Common myeloid progenitor, CD34-positive (primary cell): ENCODE results near the gene DNTT. TPM values are rescaled to one million over a fixed set of nuclear protein-coding genes. Genes with fewer than 3 reads are reported as not detected.
A peak's percentile ranks its signal among the peaks of the same experiment; 100 is the strongest.

ENCODE experiments used
- CTCF ChIA-PET: fragments of 350-600 bp; sonication (Branson Sonifier 250); formaldehyde crosslinking; loops from one replicate; lab custom pipeline; 2021; ENCODE audit warnings: antibody characterized with exemption; lab: Charles Lee
- POLR2A ChIA-PET: fragments of 350-600 bp; sonication (Branson Sonifier 250); formaldehyde crosslinking; loops from one replicate; lab custom pipeline; 2021; ENCODE audit warnings: antibody characterized with exemption; lab: Charles Lee
- DNase-seq, 3 donors: peaks; one replicate each; pipeline versions ENCODE4 v3.0.0 to v3.0.0-alpha.2; 2013
- H3K27ac ChIP-seq, 2 experiments: 1 replicate in 1 of 2; 2 replicates in 1 of 2; pipeline ENCODE4 v1.7.0; 2013; ENCODE audit warnings: inconsistent platforms in 2 of 2, low read length in 2 of 2, mild to moderate bottlenecking in 2 of 2, low read depth in 1 of 2, moderate library complexity in 1 of 2; ENCODE audit not compliant: severe bottlenecking in 2 of 2, insufficient read depth in 1 of 2, poor library complexity in 1 of 2
- H3K27me3 ChIP-seq, 5 experiments: replicated peaks in 2 of 5; 1 replicate in 3 of 5; 2 replicates in 2 of 5; pipeline versions ENCODE4 v1.6.1 to v1.7.0; 2013; ENCODE audit warnings: low read length in 4 of 5, mild to moderate bottlenecking in 2 of 5, moderate library complexity in 2 of 5, inconsistent platforms in 1 of 5; ENCODE audit not compliant: insufficient read depth in 5 of 5, control insufficient read depth in 4 of 5
- H3K36me3 ChIP-seq, 4 experiments: 1 replicate in 2 of 4; 2 replicates in 2 of 4; pipeline versions ENCODE4 v1.6.1 to v1.7.0; 2013; ENCODE audit warnings: low read length in 3 of 4, control low read depth in 1 of 4, mild to moderate bottlenecking in 1 of 4; ENCODE audit not compliant: control insufficient read depth in 4 of 4, insufficient read depth in 4 of 4
- H3K4me1 ChIP-seq, 4 experiments: 1 replicate in 3 of 4; 2 replicates in 1 of 4; pipeline versions ENCODE4 v1.6.1 to v1.7.1; 2013; ENCODE audit warnings: low read length in 3 of 4, mild to moderate bottlenecking in 3 of 4, control low read depth in 1 of 4, inconsistent platforms in 1 of 4, moderate library complexity in 1 of 4; ENCODE audit not compliant: control insufficient read depth in 4 of 4, insufficient read depth in 4 of 4; ENCODE audit errors: control extremely low read depth in 1 of 4
- H3K4me3 ChIP-seq, 7 experiments: 1 replicate in 4 of 7; 2 replicates in 3 of 7; pipeline versions ENCODE4 v1.5.1 to v1.7.0; 2013; ENCODE audit warnings: mild to moderate bottlenecking in 7 of 7, low read length in 6 of 7, moderate library complexity in 6 of 7, inconsistent platforms in 2 of 7, low read depth in 2 of 7, control low read depth in 1 of 7; ENCODE audit not compliant: insufficient read depth in 4 of 7, control insufficient read depth in 1 of 7; ENCODE audit errors: extremely low read depth in 1 of 7
- H3K9me3 ChIP-seq, 5 experiments: 1 replicate in 4 of 5; 2 replicates in 1 of 5; pipeline versions ENCODE4 v1.6.1 to v1.7.1; 2013; ENCODE audit warnings: low read length in 4 of 5, mild to moderate bottlenecking in 2 of 5, inconsistent platforms in 1 of 5, low read depth in 1 of 5, moderate library complexity in 1 of 5; ENCODE audit not compliant: control insufficient read depth in 4 of 5, insufficient read depth in 2 of 5; ENCODE audit errors: control extremely low read depth in 1 of 5
- WGBS: methylation state at CpG from one replicate; pipeline ENCODE4 v1.1.5; 2013; ENCODE audit not compliant: insufficient coverage; 5-methylcytosine and 5-hydroxymethylcytosine counted together
- polyA plus RNA-seq: library from polyadenylated mRNA; unstranded; fragments of 120-200 nt; gene quantifications from one replicate; pipeline ENCODE4 v1.2.1, GENCODE V29; 2013

Gene DNTT
- polyA plus RNA-seq = 25.1 TPM

DNA sequence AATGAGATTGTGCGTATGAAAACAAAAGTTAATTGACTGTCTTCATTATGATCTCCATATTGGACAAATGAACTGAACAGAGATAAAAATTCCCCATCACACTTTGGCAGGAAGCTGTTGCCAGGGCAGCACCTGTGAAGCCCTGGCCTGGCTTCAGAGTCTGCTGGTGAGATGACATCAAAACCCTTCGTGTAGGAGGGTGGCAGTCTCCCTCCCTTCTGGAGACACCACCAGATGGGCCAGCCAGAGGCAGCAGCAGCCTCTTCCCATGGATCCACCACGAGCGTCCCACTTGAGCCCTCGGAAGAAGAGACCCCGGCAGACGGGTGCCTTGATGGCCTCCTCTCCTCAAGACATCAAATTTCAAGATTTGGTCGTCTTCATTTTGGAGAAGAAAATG is at the start of gene DNTT:
Gene DNTT, plus strand, starts transcription at position 205 of the 400 bp plus-strand sequence. Its CDS starts 64 bp downstream, at position 269.
- no peak for DNase-seq
- Histone ChIP-seq H3K4me1 (peaks cover 0 to 88% (median 29%) of the 10 kb centered on the region in 4 experiments), H3K27ac (no peak within 1 kb of the TSS), H3K36me3 (no peaks in the 10 kb centered on the region), H3K9me3 (no peaks in the 10 kb centered on the region), H3K4me3 (peak within 1 kb of the TSS in 4 of 7 experiments; percentile 37 to 65 (median 52)), H3K27me3 (peaks cover 0 to 4% (median 0%) of the 10 kb centered on the region in 5 experiments)
- POLR2A ChIA-PET = no interaction called here
- WGBS = 83% methylated on average over 7 of the region's 8 CpGs
- CTCF ChIA-PET = interaction anchor here (1.1 to 17.0 kb wide), 5 partner anchors 8 to 76 kb away, joined by 3 to 253 read pairs (median 3); no protein-coding TSS in a partner anchor

DNA sequence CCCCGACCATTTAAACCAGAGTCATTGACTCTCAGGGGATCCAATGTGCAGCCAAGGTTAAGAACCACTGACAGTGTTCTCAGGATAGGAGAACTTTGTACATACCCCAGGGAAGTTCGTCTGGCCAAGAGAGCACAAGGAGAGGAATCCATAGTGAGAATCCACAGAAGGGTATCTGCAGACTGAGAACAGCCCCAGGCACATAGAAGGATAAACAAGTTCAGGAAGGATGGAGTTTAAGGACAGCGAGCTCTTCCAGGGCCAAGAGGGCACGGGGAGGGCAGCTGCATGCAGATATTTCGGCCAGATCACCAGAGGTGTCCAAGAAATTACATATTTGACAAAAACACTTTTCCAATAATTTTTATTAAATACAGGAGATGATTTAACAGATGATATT is 49.3 kb upstream of the DNTT start:
- DNase-seq = no peak
- 100% methylated on average over 2 of the region's 5 CpGs for WGBS
- Histone ChIP-seq H3K4me3 (no peak overlapping the region), H3K27ac (no peak overlapping the region), H3K36me3 (no peaks in the 10 kb centered on the region), H3K4me1 (peaks cover 0 to 13% (median 9%) of the 10 kb centered on the region in 4 experiments), H3K27me3 (no peaks in the 10 kb centered on the region), H3K9me3 (no peaks in the 10 kb centered on the region)
- ChIA-PET POLR2A (interaction anchor here (0.6 to 0.7 kb wide), 2 partner anchors 32 to 238 kb away, joined by 3 to 5 read pairs; no protein-coding TSS in a partner anchor), CTCF (interaction anchor here (1.2 kb wide), 2 partner anchors 25 to 37 kb away, joined by 3 read pairs; no protein-coding TSS in a partner anchor)

DNA sequence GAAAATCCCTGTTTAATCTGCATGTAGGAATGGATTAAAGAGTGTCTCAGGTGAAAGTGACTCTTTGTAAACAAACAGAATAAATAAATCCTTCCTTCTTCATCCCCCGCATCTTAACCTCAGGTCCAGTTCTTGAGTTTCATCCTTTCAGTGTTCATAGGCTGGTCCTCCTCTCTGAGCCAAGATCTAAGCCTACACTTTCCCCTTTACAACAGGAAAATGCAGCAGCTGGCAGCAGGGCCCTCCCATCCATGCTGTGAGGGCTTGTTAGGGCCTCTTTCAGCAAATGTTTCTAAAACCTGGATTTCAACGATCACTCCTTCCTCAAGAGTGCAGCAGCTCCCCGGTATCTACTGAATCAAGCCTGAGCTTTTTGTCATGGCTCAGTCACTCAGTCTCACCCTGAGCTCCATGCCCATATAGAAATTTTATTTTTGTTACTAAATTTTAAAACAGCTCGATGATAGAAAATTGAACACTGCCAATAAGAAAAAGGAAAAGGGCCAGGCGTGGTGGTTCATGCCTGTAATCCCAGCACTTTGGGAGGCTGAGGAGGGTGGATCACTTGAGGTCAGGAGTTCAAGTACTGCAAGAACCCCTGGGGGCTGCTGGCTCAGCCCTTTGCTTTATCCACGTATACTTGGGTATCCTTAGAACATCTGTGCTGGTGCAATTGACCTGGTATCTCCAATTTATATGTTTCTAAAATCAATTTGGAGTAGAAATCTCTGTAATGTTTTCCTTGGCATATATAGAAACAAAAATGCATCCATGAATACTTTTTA is 48.5 kb upstream of the DNTT start:
- peaks cover 0 to 13% (median 9%) of the 10 kb centered on the region in 4 experiments for H3K4me1 ChIP-seq
- H3K36me3 ChIP-seq = no peaks in the 10 kb centered on the region
- ChIA-PET POLR2A (interaction anchor here (0.6 to 0.7 kb wide), 2 partner anchors 32 to 239 kb away, joined by 3 to 5 read pairs; no protein-coding TSS in a partner anchor), CTCF (interaction anchor here (1.1 to 1.2 kb wide), 4 partner anchors 10 to 36 kb away, joined by 3 to 4 read pairs (median 3); no protein-coding TSS in a partner anchor)
- WGBS = 90% methylated on average over 5 of the region's 6 CpGs
- no peaks in the 10 kb centered on the region for H3K9me3 ChIP-seq
- H3K27ac ChIP-seq = no peak overlapping the region
- no peak for DNase-seq
- H3K27me3 ChIP-seq = no peaks in the 10 kb centered on the region
- H3K4me3 ChIP-seq = no peak overlapping the region

GRCh38 chr10:96257944-96258343 is 46.3 kb upstream of the DNTT start:
- peak in 2 of 3 donors; percentile 39 to 53 for DNase-seq
- CTCF ChIA-PET = interaction anchor here (1.2 kb wide), 1 partner anchor 15 kb away, joined by 3 read pairs; no protein-coding TSS in a partner anchor
- POLR2A ChIA-PET = no interaction called here
- H3K4me3 ChIP-seq = no peak overlapping the region
- 0% methylated on average over 1 of the region's 4 CpGs for WGBS
- H3K27ac ChIP-seq = no peak overlapping the region
- H3K36me3 ChIP-seq = no peaks in the 10 kb centered on the region
- peaks cover 0 to 13% (median 9%) of the 10 kb centered on the region in 4 experiments for H3K4me1 ChIP-seq
- H3K27me3 ChIP-seq = no peaks in the 10 kb centered on the region
- no peaks in the 10 kb centered on the region for H3K9me3 ChIP-seq

DNA sequence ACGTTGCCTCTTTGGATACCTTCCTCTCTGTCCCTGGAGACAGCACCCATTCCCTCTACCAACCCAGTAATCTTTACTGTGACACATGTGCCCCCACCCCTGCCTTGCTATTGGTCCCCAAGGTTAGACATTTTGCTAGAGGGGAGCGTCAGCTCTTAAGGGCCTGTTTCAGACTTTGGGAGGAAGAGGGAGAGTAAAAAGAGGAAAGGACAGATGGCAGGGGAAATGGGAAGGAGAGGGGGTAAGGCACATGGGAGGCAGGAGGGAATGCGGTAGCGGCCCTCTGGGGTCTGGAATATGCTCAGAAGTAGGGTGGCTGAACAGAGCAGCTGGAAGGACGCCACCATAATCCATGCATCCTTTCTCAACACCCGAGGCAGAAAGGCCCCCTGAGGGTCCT is 45.1 kb upstream of the DNTT start:
- CTCF ChIA-PET = interaction anchor here (1.0 to 1.6 kb wide), 2 partner anchors 24 to 29 kb away, joined by 3 to 5 read pairs; no protein-coding TSS in a partner anchor

GRCh38 chr10:96260014-96260413 is 44.2 kb upstream of the DNTT start:
- ChIA-PET CTCF (interaction anchor here (0.6 to 1.6 kb wide), 2 partner anchors 26 to 30 kb away, joined by 3 to 5 read pairs; no protein-coding TSS in a partner anchor), POLR2A (no interaction called here)
- no peak for DNase-seq
- H3K4me1 ChIP-seq = peaks cover 0 to 13% (median 9%) of the 10 kb centered on the region in 4 experiments
- no peaks in the 10 kb centered on the region for H3K9me3 ChIP-seq
- no peak overlapping the region for H3K27ac ChIP-seq
- WGBS = 100% methylated on average over 1 of the region's 3 CpGs
- no peaks in the 10 kb centered on the region for H3K27me3 ChIP-seq
- H3K36me3 ChIP-seq = no peaks in the 10 kb centered on the region
- H3K4me3 ChIP-seq = no peak overlapping the region

More for the DNA sequence above, 45.1 kb upstream of the DNTT start:
- Histone ChIP-seq H3K9me3 (no peaks in the 10 kb centered on the region), H3K4me3 (no peak overlapping the region), H3K36me3 (no peaks in the 10 kb centered on the region), H3K4me1 (peaks cover 0 to 13% (median 9%) of the 10 kb centered on the region in 4 experiments), H3K27ac (no peak overlapping the region), H3K27me3 (no peaks in the 10 kb centered on the region)
- DNase-seq = no peak
- POLR2A ChIA-PET = no interaction called here
- WGBS = 93% methylated on average over 4 of the region's 6 CpGs
